Astrocyte (in vitro differentiated cells and primary cell): ENCODE results near the gene CDX1. TPM values are rescaled to one million over a fixed set of nuclear protein-coding genes. Genes with fewer than 3 reads are reported as not detected.

ENCODE experiments used
- DNase-seq: peaks from one replicate; pipeline ENCODE4 v3.0.0-alpha.2; 2010; ENCODE audit warnings: low read depth
- FAIRE-seq: peaks from 2 replicates; lab custom pipeline; 2011; peaks lifted over from hg19 to GRCh38; lab: Jason Lieb, UNC
- H2AFZ ChIP-seq: 2 replicates; pipeline ENCODE4 v1.6.0; 2012; ENCODE audit warnings: low read depth, low read length, inconsistent platforms
- H3K27ac ChIP-seq: 2 replicates; pipeline ENCODE4 v1.5.1; 2011; ENCODE audit warnings: low read depth, low read length, inconsistent platforms
- H3K27me3 ChIP-seq: 2 replicates; pipeline ENCODE4 v1.6.0; 2011; ENCODE audit warnings: low read length, inconsistent platforms; ENCODE audit not compliant: insufficient read depth
- H3K36me3 ChIP-seq: 2 replicates; pipeline ENCODE4 v1.5.1; 2011; ENCODE audit warnings: low read length, inconsistent platforms; ENCODE audit not compliant: insufficient read depth
- H3K4me1 ChIP-seq: 2 replicates; pipeline ENCODE4 v1.5.1; 2011; ENCODE audit warnings: low read length, inconsistent platforms; ENCODE audit not compliant: insufficient read depth
- H3K4me2 ChIP-seq: 2 replicates; pipeline ENCODE4 v1.6.0; 2012; ENCODE audit warnings: low read length, inconsistent platforms
- H3K4me3 ChIP-seq: 2 replicates; pipeline ENCODE4 v1.5.1; 2011; ENCODE audit warnings: low read depth, mild to moderate bottlenecking, low read length, inconsistent platforms; ENCODE audit not compliant: insufficient read depth
- H3K79me2 ChIP-seq: 2 replicates; pipeline ENCODE4 v1.6.0; 2012; ENCODE audit warnings: mild to moderate bottlenecking, low read length, inconsistent platforms; ENCODE audit not compliant: insufficient read depth
- H3K9ac ChIP-seq: 2 replicates; pipeline ENCODE4 v1.6.0; 2012; ENCODE audit warnings: mild to moderate bottlenecking, low read length, inconsistent platforms
- H3K9me3 ChIP-seq: 2 replicates; pipeline ENCODE4 v1.5.1; 2012; ENCODE audit warnings: low read depth, mild to moderate bottlenecking, low read length, inconsistent platforms; ENCODE audit not compliant: insufficient read depth
- H4K20me1 ChIP-seq: 2 replicates; pipeline ENCODE4 v1.6.0; 2012; ENCODE audit warnings: low read length, inconsistent platforms; ENCODE audit not compliant: insufficient read depth
- H3K27ac Mint-ChIP-seq: one replicate; pipeline ENCODE4 v1.8.0; 2021; ENCODE audit warnings: mild to moderate bottlenecking, mixed read lengths; ENCODE audit not compliant: unreplicated experiment
- H3K27me3 Mint-ChIP-seq: one replicate; pipeline ENCODE4 v1.8.0; 2021; ENCODE audit warnings: low read depth, mixed read lengths; ENCODE audit not compliant: unreplicated experiment
- H3K36me3 Mint-ChIP-seq: one replicate; pipeline ENCODE4 v1.8.0; 2021; ENCODE audit warnings: low read depth, mixed read lengths; ENCODE audit not compliant: unreplicated experiment
- H3K4me1 Mint-ChIP-seq: one replicate; pipeline ENCODE4 v1.8.0; 2021; ENCODE audit warnings: low read depth, mixed read lengths; ENCODE audit not compliant: unreplicated experiment
- H3K4me3 Mint-ChIP-seq: one replicate; pipeline ENCODE4 v1.8.0; 2021; ENCODE audit warnings: mild to moderate bottlenecking, moderate library complexity, mixed read lengths; ENCODE audit not compliant: unreplicated experiment
- H3K9me3 Mint-ChIP-seq: one replicate; pipeline ENCODE4 v1.8.0; 2021; ENCODE audit warnings: mild to moderate bottlenecking, mixed read lengths; ENCODE audit not compliant: unreplicated experiment
- CTCF ChIP-seq: IDR thresholded peaks from 2 replicates; pipeline ENCODE4 v1.5.1; 2011; ENCODE audit warnings: low read depth, mild to moderate bottlenecking, inconsistent platforms, low read length, moderate library complexity; ENCODE audit not compliant: insufficient read depth
- EZH2 ChIP-seq: IDR thresholded peaks from 2 replicates; pipeline ENCODE4 v1.6.1; 2012; ENCODE audit warnings: mild to moderate bottlenecking, low read length, inconsistent platforms; ENCODE audit not compliant: insufficient read depth
- total RNA-seq: library from RNA; stranded (reverse); gene quantifications from 2 replicates; pipeline ENCODE4 v1.2.1, GENCODE V29; 2021

CDX1 gene
- total RNA-seq, 1 donor from 2014 or later = not detected

GRCh38 chr5:150129813-150130492, 36.6 kb upstream of the CDX1 start:
- Histone ChIP-seq H3K4me3 (no peak overlapping the region), H3K4me1 (peaks cover 4% of the 10 kb centered on the region), H3K27ac (no peak overlapping the region), H3K36me3 (peaks cover 31% of the 10 kb centered on the region), H3K4me2 (no peak overlapping the region), H3K27me3 (no peaks in the 10 kb centered on the region), H2AFZ (peak overlapping the region; percentile 27), H3K9ac (no peak overlapping the region), H4K20me1 (no peaks in the 10 kb centered on the region), H3K79me2 (no peaks in the 10 kb centered on the region), H3K9me3 (no peaks in the 10 kb centered on the region)
- Mint-ChIP-seq H3K27ac (peak overlapping the region; percentile 87), H3K9me3 (peaks cover 2% of the 10 kb centered on the region), H3K4me1 (peaks cover 9% of the 10 kb centered on the region), H3K4me3 (peak overlapping the region; percentile 67), H3K36me3 (peaks cover 51% of the 10 kb centered on the region), H3K27me3 (no peaks in the 10 kb centered on the region)
- FAIRE-seq (no peak), DNase-seq (no peak)
- TF ChIP-seq CTCF = peak; percentile 82
- TF ChIP-seq EZH2 = no peak

GRCh38 chr5:150130493-150130922, 36.1 kb upstream of the CDX1 start:
- no peak overlapping the region for H3K4me3 ChIP-seq
- no peak overlapping the region for H2AFZ ChIP-seq
- H3K36me3 Mint-ChIP-seq = peaks cover 48% of the 10 kb centered on the region
- no peak for TF ChIP-seq EZH2
- no peak for TF ChIP-seq CTCF
- DNase-seq (no peak), FAIRE-seq (no peak)
- peaks cover 31% of the 10 kb centered on the region for H3K36me3 ChIP-seq
- H3K27me3 Mint-ChIP-seq = no peaks in the 10 kb centered on the region
- H3K27ac ChIP-seq = no peak overlapping the region
- no peaks in the 10 kb centered on the region for H3K9me3 ChIP-seq
- peaks cover 9% of the 10 kb centered on the region for H3K4me1 Mint-ChIP-seq
- no peaks in the 10 kb centered on the region for H3K27me3 ChIP-seq
- no peak overlapping the region for H3K4me3 Mint-ChIP-seq
- H3K4me2 ChIP-seq = no peak overlapping the region
- H4K20me1 ChIP-seq = no peaks in the 10 kb centered on the region
- peaks cover 2% of the 10 kb centered on the region for H3K9me3 Mint-ChIP-seq
- no peaks in the 10 kb centered on the region for H3K79me2 ChIP-seq
- no peak overlapping the region for H3K9ac ChIP-seq
- H3K4me1 ChIP-seq = peaks cover 7% of the 10 kb centered on the region
- H3K27ac Mint-ChIP-seq = no peak overlapping the region

GRCh38 chr5:150131461-150131860, 35.1 kb upstream of the CDX1 start:
- no peaks in the 10 kb centered on the region for H3K9me3 ChIP-seq
- H3K36me3 ChIP-seq = peaks cover 25% of the 10 kb centered on the region
- peaks cover 15% of the 10 kb centered on the region for H3K4me1 Mint-ChIP-seq
- H3K4me3 ChIP-seq = no peak overlapping the region
- no peak for FAIRE-seq
- no peaks in the 10 kb centered on the region for H3K27me3 ChIP-seq
- no peak overlapping the region for H3K4me3 Mint-ChIP-seq
- H2AFZ ChIP-seq = no peak overlapping the region
- DNase-seq = no peak
- H3K27ac Mint-ChIP-seq = no peak overlapping the region
- H4K20me1 ChIP-seq = no peaks in the 10 kb centered on the region
- no peak overlapping the region for H3K4me2 ChIP-seq
- peaks cover 15% of the 10 kb centered on the region for H3K4me1 ChIP-seq
- no peak overlapping the region for H3K9ac ChIP-seq
- peaks cover 2% of the 10 kb centered on the region for H3K9me3 Mint-ChIP-seq
- no peak overlapping the region for H3K27ac ChIP-seq
- H3K27me3 Mint-ChIP-seq = no peaks in the 10 kb centered on the region
- H3K79me2 ChIP-seq = peaks cover 6% of the 10 kb centered on the region
- TF ChIP-seq EZH2 (no peak), CTCF (no peak)
- H3K36me3 Mint-ChIP-seq = peaks cover 42% of the 10 kb centered on the region
